Stimulated activated CD4-positive, alpha-beta T cell treated with anti-CD3 and anti-CD28 coated beads, Interleukin-1b, Interleukin-23, amount 100 ng/mL, for 48 hours (primary cell): Measurements from ENCODE around the gene CLHC1.
"Not testable (repeated sequence)": the region's sequence is repeated elsewhere in the genome, so short reads cannot be mapped to it uniquely, and the experiment has no call there.

ENCODE experiments used
- DNase-seq: peaks from one replicate; pipeline ENCODE4 v3.0.0-alpha.2; 2020

Gene CLHC1

DNA sequence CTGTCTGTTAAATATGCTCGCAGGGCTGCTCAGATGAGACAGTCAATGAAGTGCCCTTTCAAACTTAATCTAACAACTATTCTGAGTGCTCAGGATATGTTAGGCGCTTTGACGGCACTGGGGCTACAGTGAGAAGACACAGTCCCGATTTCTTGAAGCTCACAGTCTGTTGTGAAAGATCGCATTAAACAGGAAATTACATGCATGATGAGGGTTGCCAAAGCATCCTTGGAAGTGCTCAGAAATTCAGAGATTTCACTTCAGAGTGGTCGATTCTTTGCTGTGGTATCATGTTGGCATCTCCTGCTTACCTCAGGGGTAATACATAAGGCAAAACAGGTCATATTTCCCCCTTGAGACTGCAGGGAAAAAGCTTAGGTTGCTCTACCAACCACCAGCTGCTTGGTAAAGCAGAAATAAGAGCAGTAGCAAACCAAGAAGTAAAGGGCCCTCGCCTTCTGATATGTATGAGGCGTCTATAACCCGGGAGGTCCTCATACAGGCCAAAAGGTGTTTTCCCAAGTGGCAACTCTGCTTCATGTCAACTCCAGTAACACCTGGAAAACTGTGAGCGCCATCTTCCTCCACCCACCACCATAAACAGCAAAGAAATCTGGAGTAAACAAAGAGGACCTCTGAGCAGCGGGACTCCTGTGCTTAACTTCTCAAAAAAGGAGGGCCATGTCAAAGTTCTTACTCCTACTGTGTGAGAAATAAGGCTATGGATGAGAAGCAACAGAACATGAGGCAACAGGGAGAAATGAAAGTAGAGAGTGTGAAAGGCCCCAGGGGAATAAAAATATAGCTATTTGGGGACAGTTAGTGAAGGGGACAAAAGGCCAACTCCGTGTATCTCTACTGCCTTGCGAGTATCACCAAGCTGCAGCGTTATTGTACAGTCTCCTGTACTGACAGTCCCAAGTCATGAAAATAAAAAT lies 79.3 kb downstream of the CLHC1 start:
- no peak for DNase-seq

DNA sequence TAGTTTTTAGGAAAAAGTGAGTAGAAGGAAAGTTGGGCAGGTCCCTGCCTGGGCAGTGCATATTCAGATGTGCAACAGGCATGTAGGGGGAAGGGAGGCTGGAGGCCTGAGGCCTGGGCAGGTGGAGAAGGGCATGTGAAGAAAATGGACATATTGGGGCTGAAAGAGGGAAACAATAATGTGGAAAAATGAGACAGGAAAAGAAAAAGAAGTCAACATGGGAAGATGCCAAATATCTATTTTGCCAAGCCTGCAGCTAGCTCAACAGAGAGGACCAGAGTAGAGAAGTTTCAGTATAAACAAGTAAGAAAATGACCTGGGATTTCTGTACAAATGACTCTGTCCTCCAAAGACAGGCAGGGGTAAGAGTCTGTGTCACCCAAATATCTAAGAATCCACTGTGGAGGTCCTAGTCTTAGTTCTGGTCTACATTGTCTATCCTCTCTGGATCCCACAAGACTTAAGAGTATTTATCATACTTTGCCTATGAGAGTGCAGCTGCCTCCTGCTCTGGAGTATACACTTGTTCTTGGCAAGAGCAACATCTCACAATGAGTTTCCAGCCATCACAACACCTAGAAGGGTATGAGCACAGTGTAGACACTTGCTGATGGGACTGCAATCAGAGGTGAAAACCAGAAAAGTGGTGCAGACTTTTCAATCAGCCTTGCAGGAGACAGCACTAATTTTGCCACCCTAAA lies 80.2 kb downstream of the CLHC1 start:
- DNase-seq: no peak

DNA sequence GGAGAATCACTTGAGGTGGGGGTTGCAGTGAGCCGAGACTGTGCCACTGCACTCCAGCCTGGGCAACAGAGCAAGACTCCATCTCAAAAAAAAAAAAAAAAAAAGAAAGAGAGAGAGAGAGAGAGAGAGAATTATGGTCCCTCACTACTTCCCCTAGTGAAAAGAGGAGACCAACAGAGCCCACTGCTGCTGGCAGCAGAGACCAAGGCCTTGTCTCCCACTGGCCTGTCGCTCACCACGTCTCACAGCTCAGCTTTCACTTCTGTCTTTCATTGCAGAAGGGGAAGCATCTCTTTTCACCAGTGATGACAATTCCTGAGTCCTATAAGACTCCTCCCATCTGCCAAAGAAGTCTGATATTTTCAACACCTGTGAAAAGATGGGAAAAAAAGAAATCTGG lies 81.3 kb downstream of the CLHC1 start:
- DNase-seq: no peak

DNA sequence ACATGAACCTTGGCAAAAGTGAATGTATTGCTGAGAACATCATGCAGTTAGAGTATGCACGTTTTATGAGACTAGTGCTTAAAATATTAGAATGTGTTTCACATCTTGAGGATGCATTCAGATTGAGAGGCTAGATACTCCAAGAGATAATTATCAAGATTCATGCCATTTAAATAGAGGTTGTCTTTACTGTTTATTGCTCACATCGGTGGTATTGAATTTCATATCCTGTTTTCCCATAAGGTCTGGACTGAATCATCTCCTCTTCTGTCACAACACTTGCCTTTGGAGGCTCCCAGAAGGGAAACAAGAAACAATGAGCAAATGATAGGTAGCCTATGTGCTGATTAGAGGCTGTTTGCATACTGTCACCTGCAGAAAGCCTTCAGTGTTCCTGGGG lies 83.8 kb downstream of the CLHC1 start:
- no peak for DNase-seq

DNA sequence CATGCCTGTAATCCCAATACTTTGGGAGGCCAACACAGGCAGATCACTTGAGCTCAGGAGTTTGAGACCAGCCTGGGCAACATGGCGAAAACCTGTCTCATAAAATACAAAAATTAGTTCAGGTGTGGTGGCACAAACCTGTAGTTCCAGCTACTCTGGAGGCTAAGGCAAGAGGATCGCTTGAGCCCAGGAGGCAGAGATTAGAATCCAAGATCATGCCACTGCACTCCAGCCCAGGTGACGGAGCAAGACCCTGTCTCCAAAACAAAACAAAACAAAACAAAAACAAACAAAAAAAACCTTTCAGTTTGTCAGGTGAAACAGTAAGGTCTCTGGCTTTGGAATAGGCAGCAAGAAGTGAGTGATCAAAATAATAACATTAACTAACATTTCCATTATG lies 84.6 kb downstream of the CLHC1 start:
- no peak for DNase-seq

DNA sequence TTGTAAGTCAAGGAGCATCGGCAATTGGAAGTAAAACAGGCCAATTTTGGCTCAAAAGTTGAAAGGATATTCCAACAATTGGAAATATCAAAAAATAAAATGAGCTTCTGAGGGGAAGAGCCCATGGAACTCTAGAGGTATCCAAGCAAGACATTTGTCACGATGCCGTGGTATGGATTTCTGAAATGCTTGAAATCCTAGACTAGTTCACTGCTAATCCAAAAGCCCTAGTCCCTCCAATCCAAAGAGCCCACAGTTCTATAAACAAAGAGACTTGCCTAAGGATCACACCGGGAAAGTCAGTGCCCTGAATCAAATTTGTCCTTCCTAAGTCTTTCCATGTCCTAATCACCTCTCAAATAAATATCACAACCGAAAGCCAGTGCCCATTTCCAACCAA lies 85.1 kb downstream of the CLHC1 start:
- DNase-seq: no peak

DNA sequence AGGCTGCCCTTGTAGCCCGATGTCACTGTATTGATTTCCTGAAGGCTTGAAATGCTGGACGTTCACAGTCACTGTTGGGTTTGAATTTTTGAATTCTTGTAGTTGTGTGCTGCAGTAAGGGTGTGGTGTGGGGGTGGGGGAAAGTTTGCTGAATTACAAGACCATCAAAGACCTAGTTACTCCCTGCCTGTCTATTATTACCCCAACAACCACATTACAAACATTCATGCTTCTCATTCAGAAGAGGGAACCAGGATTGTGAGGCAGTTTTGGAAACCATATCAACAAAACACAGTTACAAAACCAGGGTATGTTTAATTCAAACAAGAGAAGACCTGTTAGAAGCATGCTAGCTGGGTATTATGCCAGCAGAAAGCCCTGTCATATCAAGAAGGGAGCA lies 85.8 kb downstream of the CLHC1 start:
- no peak for DNase-seq

DNA sequence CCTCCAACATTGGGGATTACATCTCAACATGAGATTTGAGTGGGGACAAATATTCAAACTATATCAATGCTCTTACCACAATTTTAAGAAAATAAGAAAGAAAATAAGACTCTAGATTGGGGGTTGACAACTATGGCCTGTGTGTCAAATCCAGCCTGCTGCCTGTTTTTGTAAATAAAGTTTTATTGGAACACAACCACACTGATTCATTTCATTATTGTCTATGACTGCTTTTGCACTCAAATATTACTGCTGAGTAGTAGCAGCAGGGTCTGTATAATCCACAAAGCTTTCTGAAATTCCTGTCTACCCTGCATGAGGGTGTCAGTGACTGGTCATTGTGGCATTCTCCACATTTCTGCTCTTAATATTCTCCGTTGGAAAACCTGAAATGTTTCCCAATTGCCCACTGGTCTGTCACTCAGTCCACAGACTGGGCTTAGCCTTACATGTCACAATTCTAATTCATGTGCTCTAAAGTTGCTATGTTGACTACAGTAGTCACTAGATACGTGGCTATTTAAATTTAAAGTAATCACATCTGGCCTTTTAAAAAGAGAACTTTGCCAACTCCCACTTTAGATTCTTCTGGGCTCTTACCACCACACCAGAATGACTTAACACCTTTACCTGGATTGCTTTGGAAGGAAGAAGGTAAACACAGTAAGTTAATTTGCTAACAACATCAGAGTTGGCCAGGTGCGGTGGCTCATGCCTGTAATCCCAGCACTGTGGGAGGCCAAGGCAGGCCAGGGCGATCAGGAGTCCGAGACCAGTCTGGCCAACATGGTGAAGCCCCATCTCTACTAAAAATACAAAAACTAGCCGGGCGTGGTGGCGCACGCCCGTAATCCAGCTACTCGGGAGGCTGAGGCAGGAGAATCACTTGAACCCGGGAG lies 86.9 kb downstream of the CLHC1 start:
- DNase-seq: no peak

DNA sequence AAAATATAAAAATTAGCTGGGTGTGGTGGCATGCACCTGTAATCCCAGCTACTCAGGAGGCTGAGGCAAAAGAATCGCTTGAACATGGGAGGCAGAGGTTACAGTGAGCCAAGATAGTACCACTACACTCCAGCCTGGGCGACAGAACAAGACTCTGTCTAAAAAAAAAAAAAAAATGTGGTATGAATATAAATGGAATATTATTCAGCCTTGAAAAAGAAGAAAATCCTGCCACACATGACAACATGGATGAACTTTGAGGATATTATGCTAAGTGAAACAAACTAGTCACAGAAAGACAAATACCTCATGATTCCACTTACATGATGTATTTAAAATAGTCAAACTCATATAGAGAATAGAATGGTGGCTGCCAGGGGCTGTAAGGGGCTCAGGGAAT lies 88.4 kb downstream of the CLHC1 start:
- not testable (repeated sequence) for DNase-seq

DNA sequence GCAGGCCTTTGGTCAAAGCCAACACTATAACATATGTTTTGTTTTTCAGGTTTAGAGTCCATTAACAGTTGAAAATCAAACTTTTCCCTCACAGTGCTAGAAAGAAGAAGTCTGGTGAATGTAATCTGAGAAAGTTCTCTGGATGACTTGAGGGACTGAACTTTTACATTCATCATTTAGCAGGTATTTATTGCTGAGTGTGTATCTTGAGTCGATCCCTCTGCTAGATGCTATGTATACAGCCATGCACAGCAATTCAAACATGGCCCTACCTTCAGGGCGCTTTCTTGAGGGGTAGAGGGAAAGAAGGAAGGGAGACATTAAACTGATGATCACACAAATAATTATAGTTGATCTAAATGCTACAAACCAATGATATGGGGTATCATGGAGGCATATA lies 89.6 kb downstream of the CLHC1 start:
- no peak for DNase-seq

DNA sequence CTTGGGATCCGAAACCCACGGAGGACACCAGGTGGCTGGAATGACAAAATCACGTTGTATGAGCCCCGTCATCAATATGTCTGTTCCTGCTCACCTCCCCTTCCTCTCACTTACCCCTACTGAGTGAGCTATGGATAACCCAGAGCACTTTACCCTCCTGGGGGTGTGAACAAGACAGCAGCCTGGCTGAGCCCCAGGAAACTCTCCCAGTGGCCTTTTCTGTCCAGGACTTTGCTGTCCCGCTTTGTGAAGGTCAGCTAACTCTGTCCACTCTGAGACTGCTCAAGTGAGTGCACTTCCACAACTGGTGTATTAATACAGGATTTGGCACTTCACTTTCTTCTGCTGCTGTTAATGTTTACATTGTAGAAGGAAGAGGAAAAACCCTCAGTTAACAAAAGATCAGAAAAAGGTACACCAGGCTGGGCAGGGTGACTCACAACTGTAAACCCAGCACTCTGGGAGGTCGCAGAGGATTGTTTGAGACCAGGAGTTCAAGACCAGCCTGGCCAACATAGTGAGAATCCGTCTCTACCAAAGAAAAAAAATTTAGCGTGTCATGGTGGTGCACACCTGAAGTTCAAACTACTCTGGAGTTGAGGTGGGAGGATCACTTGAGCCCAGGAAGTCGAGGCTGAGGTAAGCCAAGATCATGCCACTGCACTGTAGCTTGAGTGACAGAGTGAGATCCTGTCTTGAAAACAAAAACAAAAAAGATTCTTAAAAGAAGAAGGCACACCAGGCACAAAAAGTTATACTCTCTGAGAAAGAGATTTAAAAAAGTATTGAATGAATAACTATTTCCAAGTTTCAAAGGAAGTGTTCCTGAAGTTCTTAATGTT lies 90.3 kb downstream of the CLHC1 start:
- DNase-seq: no peak

DNA sequence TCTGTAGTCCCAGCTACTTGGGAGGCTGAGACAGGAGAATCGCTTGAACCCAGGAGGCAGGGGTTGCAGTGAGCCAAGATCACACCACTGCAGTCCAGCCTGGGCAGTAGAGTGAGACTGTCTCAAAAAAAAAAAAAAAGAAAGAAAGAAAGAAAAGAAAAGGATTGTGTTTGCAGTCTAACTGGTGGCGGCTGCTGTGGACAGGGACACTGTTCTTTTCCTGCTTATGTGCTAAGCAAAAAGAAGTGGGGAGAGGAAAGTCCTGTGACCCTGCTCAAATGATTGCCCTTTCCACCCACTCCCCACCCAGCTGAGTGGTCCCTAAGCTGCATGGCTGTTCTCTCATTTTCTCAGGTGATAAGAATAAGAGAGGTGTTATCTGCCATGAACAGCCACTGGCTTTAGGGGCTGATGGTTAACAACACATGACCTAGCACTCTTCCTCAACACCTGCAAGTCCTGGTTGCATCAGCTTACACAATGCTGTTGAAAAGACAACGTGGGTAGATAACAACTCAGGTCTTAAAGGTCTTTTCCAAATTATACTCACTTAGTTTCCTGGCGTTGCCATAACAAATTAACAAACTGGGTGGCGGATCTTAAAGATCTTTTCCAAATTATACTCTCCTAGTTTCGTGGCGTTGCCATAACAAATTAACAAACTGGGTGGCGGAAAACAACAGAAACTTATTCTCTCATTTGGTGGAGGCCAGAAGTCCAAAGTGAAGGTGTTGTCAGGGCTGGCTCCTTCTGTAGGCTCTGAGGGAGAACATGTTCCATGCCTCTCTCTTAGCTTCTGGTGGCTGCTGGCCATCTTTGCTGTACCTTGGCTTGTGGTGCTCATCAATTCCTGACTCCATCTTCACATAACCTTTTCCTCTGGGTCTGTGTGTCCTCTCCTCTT lies 91.5 kb downstream of the CLHC1 start:
- no peak for DNase-seq

DNA sequence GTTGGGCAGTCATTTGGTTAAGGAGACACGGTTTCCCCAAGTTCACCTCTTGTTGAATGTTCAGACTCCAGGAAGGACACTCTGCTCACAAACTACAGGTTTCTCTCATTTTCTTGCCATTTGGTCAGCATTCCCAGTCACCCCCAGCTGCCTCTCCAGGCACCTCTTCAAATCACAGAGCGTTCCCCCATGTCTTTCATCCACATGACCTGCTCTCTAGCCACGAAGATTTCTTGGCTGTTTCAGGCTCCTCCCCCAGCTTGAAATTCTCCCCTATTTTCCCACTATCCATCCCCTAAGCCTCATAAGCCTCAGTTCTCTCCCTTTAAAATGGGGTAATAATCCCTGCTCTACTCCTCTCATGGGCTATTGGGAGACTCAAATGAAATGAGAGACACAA lies 92.8 kb downstream of the CLHC1 start:
- DNase-seq: no peak

DNA sequence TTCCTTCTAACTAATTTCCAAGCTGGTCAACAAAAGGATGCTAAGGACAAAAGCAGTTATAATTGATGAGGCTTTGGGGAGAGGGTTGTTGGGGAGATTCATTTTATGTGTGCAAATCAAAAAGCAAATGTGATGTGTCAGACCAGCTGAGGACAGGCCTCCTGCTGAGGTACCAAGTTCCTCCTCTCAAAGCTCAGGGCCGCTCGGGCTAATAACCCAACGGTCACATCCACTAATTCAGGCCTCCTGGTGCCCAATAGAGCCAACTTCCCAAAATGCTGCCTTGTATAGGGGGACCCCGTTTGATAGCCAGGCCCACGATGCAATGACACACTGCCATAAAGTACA lies 93.2 kb downstream of the CLHC1 start:
- DNase-seq: no peak

DNA sequence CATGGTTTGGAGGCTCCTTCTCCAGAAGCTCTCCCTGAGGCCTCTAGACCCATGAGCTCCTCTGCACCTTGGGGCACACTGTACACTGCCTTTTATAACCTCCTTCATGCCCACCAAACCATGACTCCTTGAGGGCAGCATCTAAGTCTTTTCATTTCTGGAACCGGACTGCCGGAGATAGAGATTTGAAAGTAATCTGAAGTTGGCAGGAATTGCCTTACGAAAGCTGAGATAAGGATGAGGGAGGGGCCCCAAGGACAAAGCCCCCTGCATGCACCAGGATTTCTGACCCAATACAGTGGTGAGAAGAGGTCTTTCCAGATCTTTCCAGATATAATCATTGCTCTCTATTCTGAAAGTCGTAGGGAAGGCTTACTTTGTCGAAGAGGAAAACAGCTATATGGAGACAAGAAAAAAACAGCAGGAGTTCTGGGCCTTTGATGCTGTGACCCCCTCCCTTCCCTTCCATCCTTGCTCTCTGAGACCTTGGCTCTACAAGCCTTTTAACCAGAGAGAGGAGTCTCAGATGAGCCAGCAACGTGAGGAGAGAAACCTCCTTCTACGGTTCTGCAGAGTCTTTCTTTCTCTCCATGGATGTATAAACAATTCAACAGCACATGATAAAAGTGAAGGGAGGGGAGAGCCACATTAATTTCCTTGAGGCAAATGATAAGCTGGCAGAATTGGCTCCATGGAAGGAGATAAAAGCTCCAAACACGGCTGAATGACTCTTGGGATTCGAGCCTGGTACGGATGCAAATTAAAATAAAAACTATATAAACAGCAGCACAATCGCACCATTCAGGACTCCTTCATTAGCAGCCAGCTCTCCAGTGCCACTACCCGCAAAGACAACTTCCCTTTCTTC lies 93.8 kb downstream of the CLHC1 start:
- DNase-seq: no peak

DNA sequence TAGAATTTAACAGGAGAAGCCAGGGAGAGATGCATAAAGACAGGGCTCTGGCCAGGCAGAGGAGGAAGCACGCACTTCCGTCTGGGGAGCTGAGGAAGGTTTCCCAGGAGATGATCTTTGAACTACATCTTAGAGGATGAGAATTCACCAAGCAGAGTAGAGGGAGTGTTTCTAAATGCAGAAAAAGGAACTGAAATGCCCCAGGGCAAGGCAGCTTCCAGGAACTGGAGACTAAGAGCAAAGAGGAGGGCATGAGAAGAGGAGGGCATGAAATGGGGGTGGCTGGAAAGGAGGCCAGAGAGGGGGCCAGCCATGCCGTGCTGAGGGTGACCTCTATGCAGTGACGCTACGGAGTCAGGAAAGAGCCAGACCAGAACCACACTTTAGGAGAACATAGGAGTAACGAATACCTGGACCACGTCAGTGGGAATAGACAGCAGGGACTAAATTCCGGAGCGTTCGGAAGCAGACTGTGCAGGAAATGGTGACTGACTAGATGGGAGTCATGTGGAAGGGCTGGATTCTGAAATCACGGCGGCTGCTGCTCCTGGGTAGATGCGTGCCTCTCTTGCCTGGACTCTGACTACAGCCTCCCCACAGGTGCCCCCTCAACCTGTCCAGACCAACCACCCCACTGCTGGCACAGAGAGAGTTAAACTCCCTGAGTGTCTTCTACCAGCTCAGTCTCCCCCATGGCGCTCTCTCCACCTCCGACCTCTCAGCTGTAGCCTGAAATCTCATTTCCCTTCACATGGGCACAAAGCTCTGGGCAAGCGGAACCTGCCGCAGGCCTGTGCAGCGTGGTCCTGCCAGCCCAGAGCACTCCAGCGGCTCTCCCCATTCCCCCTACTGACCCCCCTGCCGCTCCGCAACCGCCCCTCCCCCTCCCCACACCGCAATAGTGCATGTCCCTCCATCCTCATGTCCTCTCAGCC lies 94.8 kb downstream of the CLHC1 start:
- no peak for DNase-seq

DNA sequence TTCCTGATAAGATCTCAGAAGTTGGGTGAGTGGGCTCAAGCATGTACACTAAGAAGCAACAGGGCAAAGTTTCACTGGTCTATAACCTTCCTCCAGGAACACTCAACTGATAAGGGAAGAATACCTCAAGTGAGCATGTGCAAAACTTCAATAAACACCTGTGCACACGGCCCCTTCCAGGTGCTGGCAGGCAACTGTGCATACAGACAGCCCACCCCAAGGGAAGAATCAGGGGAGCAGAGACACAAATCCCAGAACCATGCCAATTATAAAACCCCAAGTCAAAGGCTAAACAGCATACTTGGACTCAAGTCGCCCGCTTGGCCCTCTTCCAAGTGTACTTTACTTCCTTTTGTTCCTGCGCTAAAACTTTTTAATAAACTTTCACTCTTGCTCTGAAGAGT lies 96.0 kb downstream of the CLHC1 start:
- no peak for DNase-seq

DNA sequence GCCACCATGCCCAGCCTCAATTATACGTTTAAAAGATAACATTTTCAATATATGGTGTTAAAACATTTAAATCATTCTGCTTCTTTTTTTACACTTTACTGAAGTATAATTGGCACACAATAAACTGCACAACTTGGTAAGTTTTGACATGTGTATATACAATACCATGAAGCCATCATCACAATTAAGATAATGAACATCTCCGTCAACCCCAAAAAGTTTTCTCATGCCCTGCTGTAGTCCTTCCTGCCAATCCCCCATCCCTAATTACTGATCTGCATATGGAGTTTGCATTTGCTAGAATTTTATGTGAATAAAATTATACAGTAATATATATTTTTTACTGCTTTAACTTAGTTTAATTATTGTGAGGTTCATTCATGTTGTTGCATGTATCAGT lies 96.6 kb downstream of the CLHC1 start:
- no peak for DNase-seq

DNA sequence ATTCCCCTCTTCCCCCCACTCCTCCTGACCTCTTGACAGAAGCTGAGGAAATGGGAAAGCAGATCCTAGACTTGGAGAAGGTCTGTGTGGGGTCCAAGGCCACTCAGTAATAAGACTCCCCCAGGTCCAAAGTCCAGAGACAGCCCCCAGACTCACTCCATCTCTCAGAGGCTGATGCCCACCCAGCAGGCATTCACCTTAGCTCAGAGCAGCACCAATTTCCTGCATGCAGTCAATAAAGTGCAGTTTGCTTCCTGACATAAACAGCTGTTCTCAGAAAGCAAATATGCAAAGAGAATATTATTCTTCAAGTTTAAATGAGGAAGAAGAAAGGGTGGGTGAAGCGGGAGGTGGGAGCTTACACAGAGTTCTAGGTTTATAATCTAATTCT lies 97.8 kb downstream of the CLHC1 start:
- no peak for DNase-seq
